Measurements from ENCODE around the gene GTF3C1.

- TF ChIP-seq, protein P1, sequence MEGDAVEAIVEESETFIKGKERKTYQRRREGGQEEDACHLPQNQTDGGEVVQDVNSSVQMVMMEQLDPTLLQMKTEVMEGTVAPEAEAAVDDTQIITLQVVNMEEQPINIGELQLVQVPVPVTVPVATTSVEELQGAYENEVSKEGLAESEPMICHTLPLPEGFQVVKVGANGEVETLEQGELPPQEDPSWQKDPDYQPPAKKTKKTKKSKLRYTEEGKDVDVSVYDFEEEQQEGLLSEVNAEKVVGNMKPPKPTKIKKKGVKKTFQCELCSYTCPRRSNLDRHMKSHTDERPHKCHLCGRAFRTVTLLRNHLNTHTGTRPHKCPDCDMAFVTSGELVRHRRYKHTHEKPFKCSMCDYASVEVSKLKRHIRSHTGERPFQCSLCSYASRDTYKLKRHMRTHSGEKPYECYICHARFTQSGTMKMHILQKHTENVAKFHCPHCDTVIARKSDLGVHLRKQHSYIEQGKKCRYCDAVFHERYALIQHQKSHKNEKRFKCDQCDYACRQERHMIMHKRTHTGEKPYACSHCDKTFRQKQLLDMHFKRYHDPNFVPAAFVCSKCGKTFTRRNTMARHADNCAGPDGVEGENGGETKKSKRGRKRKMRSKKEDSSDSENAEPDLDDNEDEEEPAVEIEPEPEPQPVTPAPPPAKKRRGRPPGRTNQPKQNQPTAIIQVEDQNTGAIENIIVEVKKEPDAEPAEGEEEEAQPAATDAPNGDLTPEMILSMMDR (IDR thresholded peaks at IDR 0.05; ENCODE audit: low read depth, low read length), result no peak
- TF ChIP-seq POLR2A (IDR thresholded peaks at IDR 0.05; ENCODE audit: extremely low read depth, insufficient read length), result no peak
- no peak for TF ChIP-seq MYC (IDR thresholded peaks at IDR 0.05; ENCODE audit: low read depth, low read length)
These were observed 48.5 kb upstream of the GTF3C1 start for GRCh38 chr16:27598220-27598619.

Data from NB4 (cell line).